ENCODE measurements around the gene SASH1. TPM values are rescaled to one million over a fixed set of nuclear protein-coding genes. Genes with fewer than 3 reads are reported as not detected.

The SASH1 gene
- 24.3 TPM for total RNA-seq

- peak; percentile 43 for DNase-seq (ENCODE audit: low spot score)
Observed at GRCh38 chr6:148342350-148343046, at the start of gene SASH1. Gene SASH1 (plus strand): TSS chr6:148342838. CDS start chr6:148343068, 230 bp downstream.

- DNase-seq (ENCODE audit: low spot score): no peak
Observed at GRCh38 chr6:148293181-148293995, 49.2 kb upstream of the SASH1 start.

- no peak for DNase-seq (ENCODE audit: low spot score)
Observed at GRCh38 chr6:148294059-148294458, 48.6 kb upstream of the SASH1 start.

- DNase-seq (ENCODE audit: low spot score): no peak
Observed at GRCh38 chr6:148295261-148295887, 47.3 kb upstream of the SASH1 start.

- no peak for DNase-seq (ENCODE audit: low spot score)
Observed at GRCh38 chr6:148296771-148297170, 45.9 kb upstream of the SASH1 start.

- DNase-seq (ENCODE audit: low spot score): no peak
Observed at GRCh38 chr6:148298683-148299082, 44.0 kb upstream of the SASH1 start.

- no peak for DNase-seq (ENCODE audit: low spot score)
Observed at GRCh38 chr6:148303616-148304015, 39.0 kb upstream of the SASH1 start.

GRCh38 chr6:148304976-148305375, 37.7 kb upstream of the SASH1 start:
- DNase-seq (ENCODE audit: low spot score): no peak

- DNase-seq (ENCODE audit: low spot score): no peak
Observed at GRCh38 chr6:148306286-148306685, 36.4 kb upstream of the SASH1 start.

- DNase-seq (ENCODE audit: low spot score): no peak
Observed at GRCh38 chr6:148307405-148307804, 35.2 kb upstream of the SASH1 start.

GRCh38 chr6:148309301-148309700, 33.3 kb upstream of the SASH1 start:
- DNase-seq (ENCODE audit: low spot score): no peak

GRCh38 chr6:148311966-148312669, 30.5 kb upstream of the SASH1 start:
- DNase-seq (ENCODE audit: low spot score): no peak

- no peak for DNase-seq (ENCODE audit: low spot score)
Observed at GRCh38 chr6:148313488-148313887, 29.1 kb upstream of the SASH1 start.

GRCh38 chr6:148316308-148316707, 26.3 kb upstream of the SASH1 start:
- DNase-seq (ENCODE audit: low spot score): no peak

- DNase-seq (ENCODE audit: low spot score): no peak
Observed at GRCh38 chr6:148317051-148317450, 25.6 kb upstream of the SASH1 start.

- no peak for DNase-seq (ENCODE audit: low spot score)
Observed at GRCh38 chr6:148317739-148318138, 24.9 kb upstream of the SASH1 start.

GRCh38 chr6:148322704-148323103, 19.9 kb upstream of the SASH1 start:
- DNase-seq (ENCODE audit: low spot score): no peak

GRCh38 chr6:148323344-148323743, 19.3 kb upstream of the SASH1 start:
- DNase-seq (ENCODE audit: low spot score): no peak

GRCh38 chr6:148324297-148324985, 18.2 kb upstream of the SASH1 start:
- no peak for DNase-seq (ENCODE audit: low spot score)

GRCh38 chr6:148325316-148326068, 17.1 kb upstream of the SASH1 start:
- no peak for DNase-seq (ENCODE audit: low spot score)
